HK-2 (cell line): ENCODE measurements around the gene USP53.
"Not testable (repeated sequence)": the region's sequence is repeated elsewhere in the genome, so short reads cannot be mapped to it uniquely, and the experiment has no call there.

Experiments
- DNase-seq: peaks from one replicate; pipeline ENCODE4 v3.0.0-alpha.2; 2018; ENCODE audit not compliant: unreplicated experiment

Gene USP53

DNA sequence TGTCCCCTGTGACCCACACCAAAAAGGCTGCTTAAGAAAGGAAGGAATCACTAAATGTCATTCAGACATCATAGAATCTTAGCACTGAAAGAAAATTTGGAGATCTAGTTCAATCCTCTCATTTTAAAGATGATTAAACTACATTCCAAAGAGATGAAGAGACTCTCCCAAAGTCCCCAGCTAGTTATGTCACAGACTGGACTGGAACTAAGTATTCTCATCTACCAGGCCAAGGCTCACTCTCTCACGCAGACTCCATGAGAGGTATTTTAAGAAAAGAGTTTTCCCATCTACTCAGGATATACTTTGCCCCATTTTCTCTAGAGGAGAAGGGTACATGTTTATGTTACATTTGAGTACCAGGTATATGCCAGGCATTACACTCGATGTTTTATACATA is 102.5 kb downstream of the USP53 start:
- DNase-seq: no peak

DNA sequence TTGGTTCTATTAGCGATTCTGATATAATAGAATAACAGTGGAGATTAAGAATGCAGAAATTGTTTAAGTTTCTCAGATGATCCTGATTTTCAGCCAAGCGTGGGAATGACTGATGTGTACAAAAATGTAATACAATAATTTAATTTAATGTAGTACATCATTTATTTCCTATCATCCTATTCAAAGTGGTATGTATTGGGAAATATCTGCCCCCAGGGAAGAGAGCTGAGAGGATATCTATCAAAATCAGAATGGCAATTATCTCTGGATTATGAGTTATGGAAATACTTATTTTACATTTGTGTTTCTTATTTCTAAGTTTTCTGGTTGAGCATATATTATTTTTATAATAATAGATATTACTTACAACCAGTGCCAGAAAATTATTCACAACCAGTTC is 105.5 kb downstream of the USP53 start:
- DNase-seq: no peak

DNA sequence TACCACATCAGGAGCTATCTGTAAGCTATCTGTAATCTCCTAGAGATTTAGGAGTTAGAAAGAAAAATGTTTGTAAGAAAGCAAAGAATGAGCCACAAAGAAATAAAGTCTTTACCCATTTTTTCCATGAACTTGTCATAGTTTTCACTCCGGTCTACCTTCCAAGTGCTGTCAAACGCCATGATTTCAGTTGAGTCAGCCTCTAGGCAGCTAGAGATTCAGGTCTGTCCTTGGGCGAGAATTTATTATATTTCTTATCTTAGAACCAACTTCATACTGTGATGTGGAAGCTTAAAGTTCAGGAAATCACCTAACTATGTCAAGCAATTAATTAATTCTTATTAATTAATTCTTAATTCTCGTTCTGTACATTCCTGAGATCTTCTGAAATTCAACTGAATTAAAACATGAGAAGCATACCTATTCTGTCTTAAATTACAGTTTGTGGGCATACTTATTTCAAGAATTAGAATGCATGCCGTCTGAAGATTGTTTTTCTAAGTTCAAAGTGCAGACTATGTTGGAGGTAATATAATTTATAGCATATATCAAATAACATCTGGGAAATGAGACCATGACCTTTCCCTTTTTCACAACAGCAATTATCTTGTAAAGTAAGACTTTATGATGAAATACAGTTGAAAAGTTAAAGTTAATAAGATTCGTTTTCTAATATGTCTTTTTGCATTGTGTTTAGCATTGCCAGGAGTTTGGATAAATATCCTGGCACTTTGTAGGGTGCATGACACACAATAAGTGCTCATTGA is 109.6 kb downstream of the USP53 start, which contains the start of gene FABP2:
TSS of gene FABP2 (minus strand) at position 218 of the 767 bp plus-strand sequence. CDS start at position 182, 36 bp downstream.
- DNase-seq: no peak

DNA sequence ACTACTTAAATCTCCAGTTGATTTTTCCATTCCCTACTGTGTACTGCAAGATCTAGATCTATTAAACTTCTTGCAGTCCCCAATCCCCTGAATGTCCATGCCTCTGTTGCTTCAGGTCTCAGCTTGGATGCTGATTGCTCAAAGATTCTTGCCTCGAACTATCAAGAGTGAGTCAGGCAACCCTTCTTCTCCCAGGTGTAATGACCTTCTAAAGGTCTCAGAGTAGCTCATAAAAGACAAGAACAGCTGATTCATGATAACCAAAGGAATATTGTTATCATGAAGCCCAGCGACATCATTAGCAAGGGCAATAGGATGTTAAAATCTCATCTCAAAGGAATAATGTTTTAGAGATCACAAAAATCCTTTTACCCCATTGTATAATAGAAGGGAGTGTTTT is 116.2 kb downstream of the USP53 start:
- no peak for DNase-seq

DNA sequence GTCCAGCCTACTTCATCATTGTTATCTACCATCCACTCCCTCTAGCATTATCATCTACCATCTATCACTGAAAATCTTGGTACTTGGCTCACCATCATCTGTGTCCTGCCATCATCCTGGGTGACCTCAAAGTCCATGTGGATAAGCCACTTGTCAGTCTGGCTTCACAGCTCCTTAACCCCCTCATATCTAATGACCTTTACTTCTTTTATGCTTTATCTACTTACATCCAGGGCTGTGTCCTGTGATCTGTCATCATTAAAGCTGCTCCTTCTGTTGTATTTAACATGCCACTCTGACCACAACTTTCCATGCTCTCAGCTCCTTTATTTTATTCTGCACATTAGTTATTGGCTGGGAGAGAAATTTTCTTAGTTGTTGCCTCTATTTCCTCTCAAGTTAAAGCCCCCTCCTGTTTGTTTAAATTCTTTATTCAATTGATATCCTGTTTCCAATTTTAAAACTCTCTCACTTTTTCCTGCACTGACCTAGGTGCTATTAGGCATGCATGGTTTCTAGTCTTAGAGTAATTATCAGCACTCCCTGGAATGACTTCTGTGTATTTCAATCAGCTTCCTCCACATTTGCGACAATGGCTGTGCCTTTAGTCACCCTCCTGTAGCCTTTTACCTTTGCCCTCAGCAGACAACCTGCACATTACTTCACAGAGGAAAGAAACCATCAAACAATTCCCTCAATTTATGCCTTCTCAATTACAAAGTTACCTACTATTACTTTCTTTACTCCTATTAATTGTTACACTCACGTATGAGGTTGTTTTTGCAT is 117.5 kb downstream of the USP53 start:
- DNase-seq: no peak

DNA sequence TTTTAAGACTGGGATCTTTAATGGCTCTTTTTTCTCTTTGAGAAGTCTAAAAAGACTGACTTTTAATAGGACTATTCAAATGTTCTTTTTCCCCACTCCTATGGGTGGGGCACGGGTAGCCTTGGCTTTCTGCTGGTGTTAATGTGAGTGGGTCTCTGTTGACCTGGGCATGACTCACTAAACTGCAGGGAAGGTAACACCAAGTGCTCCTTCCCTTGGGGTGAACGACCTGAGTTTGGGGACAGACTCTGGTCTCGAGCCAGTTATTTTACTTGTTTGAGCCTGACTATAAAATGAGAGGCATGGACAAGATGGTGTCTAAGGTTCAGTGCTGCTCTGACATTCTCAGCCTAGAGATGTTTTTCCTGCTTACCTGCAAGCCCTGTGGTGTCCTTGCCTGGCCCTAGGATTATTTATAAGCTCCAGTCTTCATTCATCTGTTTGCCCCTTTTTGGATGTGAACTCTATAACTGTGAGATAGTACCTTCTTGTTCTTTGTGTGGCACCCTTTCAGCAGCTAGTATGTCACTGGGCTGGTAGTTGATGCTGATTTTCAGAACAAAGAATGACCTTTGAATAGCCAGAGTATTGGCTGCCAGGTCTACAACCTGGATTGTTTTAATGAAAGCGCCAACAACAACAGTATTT is 123.9 kb downstream of the USP53 start:
- DNase-seq: not testable (repeated sequence)

DNA sequence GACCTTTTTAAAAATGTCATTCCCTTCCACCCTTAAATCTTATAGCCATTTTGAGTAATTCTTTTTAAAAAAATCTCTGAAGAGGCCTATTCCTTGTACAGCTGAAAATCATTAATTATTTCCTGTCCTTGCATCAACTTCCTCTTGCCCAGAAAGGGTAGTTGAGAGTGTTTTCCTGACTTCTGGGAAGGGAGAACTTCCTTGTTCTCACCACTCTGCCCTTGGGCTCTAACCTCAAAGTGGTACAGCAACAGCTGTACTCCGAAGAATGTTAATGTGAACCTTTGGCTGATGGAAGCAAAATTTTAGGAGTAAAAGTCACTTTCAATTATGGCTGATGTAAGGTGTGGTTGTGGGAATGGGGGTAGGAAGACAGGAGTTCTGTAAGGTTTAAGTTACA is 124.5 kb downstream of the USP53 start:
- DNase-seq: no peak

DNA sequence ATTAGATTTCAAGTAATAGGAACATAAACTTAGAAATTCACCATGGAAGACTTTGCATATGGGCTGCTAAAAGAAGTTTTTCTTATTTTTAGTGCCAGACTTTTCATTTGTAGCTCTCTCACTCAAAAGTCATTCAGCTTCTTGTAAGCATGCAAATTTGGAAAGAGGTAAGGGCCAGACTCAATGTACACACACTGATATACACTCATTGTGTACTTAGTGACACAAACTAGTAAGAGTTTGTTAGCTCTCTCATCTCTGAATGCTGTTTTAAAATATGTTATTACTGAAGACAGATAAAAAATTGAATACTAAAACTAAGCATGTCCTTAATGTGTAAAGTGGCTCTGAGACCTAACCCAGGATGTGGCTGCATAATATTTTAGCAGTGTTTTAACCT is 127.4 kb downstream of the USP53 start:
- not testable (repeated sequence) for DNase-seq

DNA sequence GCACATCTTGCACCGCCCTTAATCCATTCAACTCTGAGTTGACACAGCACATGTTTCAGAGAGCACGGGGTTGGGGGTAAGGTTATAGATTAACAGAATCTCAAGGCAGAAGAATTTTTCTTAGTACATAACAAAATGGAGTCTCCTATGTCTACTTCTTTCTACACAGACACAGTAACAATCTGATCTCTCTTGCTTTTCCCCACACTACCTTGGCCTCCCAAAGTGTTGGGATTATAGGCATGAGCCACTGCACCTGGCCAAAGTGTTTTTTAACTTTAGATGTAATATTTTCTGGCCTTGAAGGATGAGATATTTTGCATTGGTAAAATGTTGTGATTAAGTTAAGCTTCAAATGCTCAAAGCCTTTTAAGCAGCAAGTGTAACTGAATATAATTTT is 130.8 kb downstream of the USP53 start:
- DNase-seq: not testable (repeated sequence)
